ENCODE data around the gene NCOA7. TPM values are rescaled to one million over a fixed set of nuclear protein-coding genes. Genes with fewer than 3 reads are reported as not detected.

Gene NCOA7
- total and polyA plus RNA-seq, 7 experiments from 2014 or later = 12.8 to 55.6 (median 31.9) TPM

- Histone ChIP-seq H3K36me3 (ENCODE audit: control insufficient read depth in 2 of 3, insufficient read depth in 3 of 3, low read length in 3 of 3) (peaks cover 0 to 5% (median 0%) of the 10 kb centered on the region in 3 experiments), H3K27me3 (ENCODE audit: control insufficient read depth in 2 of 2, insufficient read depth in 2 of 2, low read length in 2 of 2) (no peaks in the 10 kb centered on the region), H3K27ac (ENCODE audit: low read depth, low read length) (no peak overlapping the region), H3K4me3 (ENCODE audit: low read length) (no peak overlapping the region), H3K9me3 (ENCODE audit: control insufficient read depth in 2 of 3, low read length in 3 of 3) (no peaks in the 10 kb centered on the region), H3K4me1 (ENCODE audit: control insufficient read depth in 2 of 2, insufficient read depth in 2 of 2, low read length in 2 of 2) (peaks cover 16 to 18% of the 10 kb centered on the region in 2 donors)
- CTCF ChIA-PET = interaction anchor here (1.0 kb wide), 1 partner anchor 178 kb away, joined by 3 read pairs; no protein-coding TSS in a partner anchor
- Mint-ChIP-seq H3K4me3 (no peak overlapping the region), H3K27me3 (no peaks in the 10 kb centered on the region), H3K9me3 (no peaks in the 10 kb centered on the region), H3K4me1 (peaks cover 7 to 38% (median 19%) of the 10 kb centered on the region in 7 donors), H3K36me3 (peaks cover 0 to 3% (median 0%) of the 10 kb centered on the region in 5 donors), H3K27ac (no peak overlapping the region)
- DNase-seq (no peak), ATAC-seq (no peak)
- intact Hi-C loops (cut with micrococcal nuclease) = loop anchor here in 1 of 2 donors (5.0 kb wide), 1 partner anchor 657 kb away; the partner anchor contains the start of gene HDDC2
- POLR2A ChIA-PET = interaction anchor here (1.0 to 5.1 kb wide), 3 partner anchors 11 to 177 kb away, joined by 3 to 70 read pairs (median 8); partner anchors contain the start of gene NCOA7
Observed at GRCh38 chr6:125959041-125959440, 168.3 kb downstream of the NCOA7 start.

- Mint-ChIP-seq H3K36me3 (peaks cover 0 to 3% (median 0%) of the 10 kb centered on the region in 5 donors), H3K4me1 (peaks cover 1 to 47% (median 31%) of the 10 kb centered on the region in 7 donors), H3K9me3 (no peaks in the 10 kb centered on the region), H3K4me3 (no peak overlapping the region), H3K27me3 (no peaks in the 10 kb centered on the region), H3K27ac (peak overlapping the region in 1 of 9 donors; percentile 27)
- H3K27ac ChIP-seq (ENCODE audit: low read depth, low read length) = no peak overlapping the region
- DNase-seq (no peak), ATAC-seq (no peak)
- ChIA-PET CTCF (interaction anchor here (0.5 to 1.5 kb wide), 3 partner anchors 9 to 650 kb away, joined by 3 to 6 read pairs (median 4); no protein-coding TSS in a partner anchor), POLR2A (interaction anchor here (0.6 kb wide), 1 partner anchor 135 kb away, joined by 3 read pairs; no protein-coding TSS in a partner anchor)
- H3K9me3 ChIP-seq (ENCODE audit: control insufficient read depth in 2 of 3, low read length in 3 of 3) = no peaks in the 10 kb centered on the region
- intact Hi-C loops (cut with micrococcal nuclease) = no loop called here
- H3K27me3 ChIP-seq (ENCODE audit: control insufficient read depth in 2 of 2, insufficient read depth in 2 of 2, low read length in 2 of 2) = no peaks in the 10 kb centered on the region
- no peak overlapping the region for H3K4me3 ChIP-seq (ENCODE audit: low read length)
- H3K36me3 ChIP-seq (ENCODE audit: control insufficient read depth in 2 of 3, insufficient read depth in 3 of 3, low read length in 3 of 3) = peaks cover 0 to 5% (median 0%) of the 10 kb centered on the region in 3 experiments
- peaks cover 15 to 16% of the 10 kb centered on the region in 2 donors for H3K4me1 ChIP-seq (ENCODE audit: control insufficient read depth in 2 of 2, insufficient read depth in 2 of 2, low read length in 2 of 2)
Observed at GRCh38 chr6:125961117-125961516, 170.4 kb downstream of the NCOA7 start.

- H3K4me1 Mint-ChIP-seq = peaks cover 0 to 52% (median 41%) of the 10 kb centered on the region in 7 donors
- no peak for ATAC-seq
- H3K27ac Mint-ChIP-seq = peak overlapping the region in 3 of 9 donors; percentile 5 to 63 (median 30)
Observed at GRCh38 chr6:125962900-125963497, 172.2 kb downstream of the NCOA7 start.

GRCh38 chr6:125963817-125964216 lies 173.1 kb downstream of the NCOA7 start:
- no peaks in the 10 kb centered on the region for H3K27me3 ChIP-seq (ENCODE audit: control insufficient read depth in 2 of 2, insufficient read depth in 2 of 2, low read length in 2 of 2)
- Mint-ChIP-seq H3K36me3 (peaks cover 0 to 13% (median 11%) of the 10 kb centered on the region in 5 donors), H3K27ac (no peak overlapping the region), H3K4me3 (no peak overlapping the region), H3K9me3 (no peaks in the 10 kb centered on the region), H3K27me3 (no peaks in the 10 kb centered on the region), H3K4me1 (peaks cover 0 to 57% (median 49%) of the 10 kb centered on the region in 7 donors)
- H3K9me3 ChIP-seq (ENCODE audit: control insufficient read depth in 2 of 3, low read length in 3 of 3) = no peaks in the 10 kb centered on the region
- no peak overlapping the region for H3K27ac ChIP-seq (ENCODE audit: low read depth, low read length)
- ChIA-PET POLR2A (interaction anchor here (1.4 kb wide), 1 partner anchor 22 kb away, joined by 3 read pairs; no protein-coding TSS in a partner anchor), CTCF (interaction anchor here (1.6 kb wide), 1 partner anchor 11 kb away, joined by 5 read pairs; no protein-coding TSS in a partner anchor)
- H3K4me3 ChIP-seq (ENCODE audit: low read length) = no peak overlapping the region
- peaks cover 0 to 6% (median 0%) of the 10 kb centered on the region in 3 experiments for H3K36me3 ChIP-seq (ENCODE audit: control insufficient read depth in 2 of 3, insufficient read depth in 3 of 3, low read length in 3 of 3)
- H3K4me1 ChIP-seq (ENCODE audit: control insufficient read depth in 2 of 2, insufficient read depth in 2 of 2, low read length in 2 of 2) = peaks cover 0 to 2% of the 10 kb centered on the region in 2 donors
- DNase-seq (no peak), ATAC-seq (no peak)
- intact Hi-C loops (cut with micrococcal nuclease) = no loop called here

More at GRCh38 chr6:125962900-125963497, 172.2 kb downstream of the NCOA7 start:
- Histone ChIP-seq H3K4me3 (ENCODE audit: low read length) (no peak overlapping the region), H3K36me3 (ENCODE audit: control insufficient read depth in 2 of 3, insufficient read depth in 3 of 3, low read length in 3 of 3) (peaks cover 0 to under 1% (median 0%) of the 10 kb centered on the region in 3 experiments), H3K9me3 (ENCODE audit: control insufficient read depth in 2 of 3, low read length in 3 of 3) (no peaks in the 10 kb centered on the region), H3K27me3 (ENCODE audit: control insufficient read depth in 2 of 2, insufficient read depth in 2 of 2, low read length in 2 of 2) (no peaks in the 10 kb centered on the region), H3K4me1 (ENCODE audit: control insufficient read depth in 2 of 2, insufficient read depth in 2 of 2, low read length in 2 of 2) (peaks cover 4 to 10% of the 10 kb centered on the region in 2 donors), H3K27ac (ENCODE audit: low read depth, low read length) (no peak overlapping the region)
- no peaks in the 10 kb centered on the region for H3K27me3 Mint-ChIP-seq
- H3K4me3 Mint-ChIP-seq = peak overlapping the region in 1 of 10 donors; percentile 18
- POLR2A ChIA-PET = interaction anchor here (1.0 to 1.4 kb wide), 2 partner anchors 23 kb away, joined by 3 read pairs; partner anchors contain the start of gene TRMT11
- CTCF ChIA-PET = interaction anchor here (1.5 to 1.6 kb wide), 2 partner anchors 12 to 652 kb away, joined by 3 to 5 read pairs; no protein-coding TSS in a partner anchor
- H3K36me3 Mint-ChIP-seq = peaks cover 0 to 6% (median 5%) of the 10 kb centered on the region in 5 donors
- H3K9me3 Mint-ChIP-seq = no peaks in the 10 kb centered on the region
- DNase-seq = no peak
- intact Hi-C loops (cut with micrococcal nuclease) = no loop called here

- ATAC-seq (no peak), DNase-seq (no peak)
- Mint-ChIP-seq H3K27me3 (no peaks in the 10 kb centered on the region), H3K9me3 (no peaks in the 10 kb centered on the region), H3K4me1 (peaks cover 0 to 63% (median 53%) of the 10 kb centered on the region in 7 donors), H3K27ac (peak overlapping the region in 2 of 9 donors; percentile 49 to 65), H3K36me3 (peaks cover 0 to 16% (median 9%) of the 10 kb centered on the region in 5 donors), H3K4me3 (no peak overlapping the region)
- intact Hi-C loops (cut with micrococcal nuclease) = no loop called here
- H3K27ac ChIP-seq (ENCODE audit: low read depth, low read length) = no peak overlapping the region
- H3K27me3 ChIP-seq (ENCODE audit: control insufficient read depth in 2 of 2, insufficient read depth in 2 of 2, low read length in 2 of 2) = no peaks in the 10 kb centered on the region
- peaks cover 0 to 9% (median 0%) of the 10 kb centered on the region in 3 experiments for H3K36me3 ChIP-seq (ENCODE audit: control insufficient read depth in 2 of 3, insufficient read depth in 3 of 3, low read length in 3 of 3)
- no peaks in the 10 kb centered on the region for H3K4me1 ChIP-seq (ENCODE audit: control insufficient read depth in 2 of 2, insufficient read depth in 2 of 2, low read length in 2 of 2)
- no peaks in the 10 kb centered on the region for H3K9me3 ChIP-seq (ENCODE audit: control insufficient read depth in 2 of 3, low read length in 3 of 3)
- no peak overlapping the region for H3K4me3 ChIP-seq (ENCODE audit: low read length)
- ChIA-PET POLR2A (no interaction called here), CTCF (no interaction called here)
Observed at GRCh38 chr6:125966569-125966968, 175.8 kb downstream of the NCOA7 start.

GRCh38 chr6:125968493-125968892 lies 177.7 kb downstream of the NCOA7 start:
- Histone ChIP-seq H3K4me1 (ENCODE audit: control insufficient read depth in 2 of 2, insufficient read depth in 2 of 2, low read length in 2 of 2) (no peaks in the 10 kb centered on the region), H3K36me3 (ENCODE audit: control insufficient read depth in 2 of 3, insufficient read depth in 3 of 3, low read length in 3 of 3) (peaks cover 0 to 11% (median 0%) of the 10 kb centered on the region in 3 experiments), H3K4me3 (ENCODE audit: low read length) (no peak overlapping the region), H3K27ac (ENCODE audit: low read depth, low read length) (no peak overlapping the region), H3K9me3 (ENCODE audit: control insufficient read depth in 2 of 3, low read length in 3 of 3) (no peaks in the 10 kb centered on the region), H3K27me3 (ENCODE audit: control insufficient read depth in 2 of 2, insufficient read depth in 2 of 2, low read length in 2 of 2) (no peaks in the 10 kb centered on the region)
- no peak overlapping the region for H3K4me3 Mint-ChIP-seq
- POLR2A ChIA-PET = no interaction called here
- H3K9me3 Mint-ChIP-seq = no peaks in the 10 kb centered on the region
- peaks cover 0 to 54% (median 38%) of the 10 kb centered on the region in 7 donors for H3K4me1 Mint-ChIP-seq
- H3K27ac Mint-ChIP-seq = peak overlapping the region in 1 of 9 donors; percentile 48
- no peak for DNase-seq
- H3K36me3 Mint-ChIP-seq = peaks cover 0 to 19% (median 9%) of the 10 kb centered on the region in 5 donors
- ATAC-seq = no peak
- CTCF ChIA-PET = no interaction called here
- H3K27me3 Mint-ChIP-seq = no peaks in the 10 kb centered on the region
- intact Hi-C loops (cut with micrococcal nuclease) = no loop called here
